ENCODE measurements around the gene POU6F2.

- TF ChIP-seq, protein P1, sequence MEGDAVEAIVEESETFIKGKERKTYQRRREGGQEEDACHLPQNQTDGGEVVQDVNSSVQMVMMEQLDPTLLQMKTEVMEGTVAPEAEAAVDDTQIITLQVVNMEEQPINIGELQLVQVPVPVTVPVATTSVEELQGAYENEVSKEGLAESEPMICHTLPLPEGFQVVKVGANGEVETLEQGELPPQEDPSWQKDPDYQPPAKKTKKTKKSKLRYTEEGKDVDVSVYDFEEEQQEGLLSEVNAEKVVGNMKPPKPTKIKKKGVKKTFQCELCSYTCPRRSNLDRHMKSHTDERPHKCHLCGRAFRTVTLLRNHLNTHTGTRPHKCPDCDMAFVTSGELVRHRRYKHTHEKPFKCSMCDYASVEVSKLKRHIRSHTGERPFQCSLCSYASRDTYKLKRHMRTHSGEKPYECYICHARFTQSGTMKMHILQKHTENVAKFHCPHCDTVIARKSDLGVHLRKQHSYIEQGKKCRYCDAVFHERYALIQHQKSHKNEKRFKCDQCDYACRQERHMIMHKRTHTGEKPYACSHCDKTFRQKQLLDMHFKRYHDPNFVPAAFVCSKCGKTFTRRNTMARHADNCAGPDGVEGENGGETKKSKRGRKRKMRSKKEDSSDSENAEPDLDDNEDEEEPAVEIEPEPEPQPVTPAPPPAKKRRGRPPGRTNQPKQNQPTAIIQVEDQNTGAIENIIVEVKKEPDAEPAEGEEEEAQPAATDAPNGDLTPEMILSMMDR (IDR thresholded peaks at IDR 0.05; ENCODE audit: low read depth, low read length, poor library complexity, severe bottlenecking): no peak
- TF ChIP-seq EZH2phosphoT487 (IDR thresholded peaks at IDR 0.05; ENCODE audit: borderline replicate concordance, low read length): no peak
These were observed 67.5 kb downstream of the POU6F2 start for GRCh38 chr7:39045231-39045630.

Data from DOHH2 (cell line).